Measurements from ENCODE around the gene CFAP58. TPM values are rescaled to one million over a fixed set of nuclear protein-coding genes. Genes with fewer than 3 reads are reported as not detected.

Gene CFAP58
- total RNA-seq, 5 donors from 2014 or later (not counting 1 experiment from before 2014, with no cell fraction given) = not detected

- peak overlapping the region; percentile 95 for H3K27ac ChIP-seq (ENCODE audit: low read length)
- H3K4me1 Mint-ChIP-seq = peaks cover 82 to 89% (median 87%) of the 10 kb centered on the region in 3 donors
- H3K4me1 ChIP-seq (ENCODE audit: control insufficient read depth in 1 of 2, extremely low read depth in 1 of 2, insufficient read depth in 2 of 2, low read length in 2 of 2) = peaks cover 69 to 85% of the 10 kb centered on the region in 2 experiments
- H3K27me3 Mint-ChIP-seq = no peaks in the 10 kb centered on the region
- no peaks in the 10 kb centered on the region for H3K9me3 ChIP-seq
- WGBS (ENCODE audit: insufficient coverage) = 53% methylated on average over 4 of the region's 13 CpGs
- H3K36me3 ChIP-seq (ENCODE audit: control insufficient read depth in 2 of 2, extremely low read depth in 1 of 2, insufficient read depth in 1 of 2, low read length in 1 of 2) = peaks cover 6 to 18% of the 10 kb centered on the region in 2 donors
- DNase-seq (peak in 34 of 35 experiments; percentile 64 to 91 (median 84)), ATAC-seq (replicated peaks in 1 of 4) (peak; percentile 13 to 60 (median 25))
- no peaks in the 10 kb centered on the region for H3K27me3 ChIP-seq (replicated peaks in 1 of 2; ENCODE audit: control insufficient read depth in 2 of 2, extremely low read depth in 1 of 2, insufficient read depth in 2 of 2, low read length in 1 of 2)
- peak overlapping the region; percentile 87 to 89 for H3K27ac Mint-ChIP-seq
- ChIA-PET CTCF (interaction anchor here in 1 of 2 donors (1.0 to 1.1 kb wide), 2 partner anchors 12 to 20 kb away, joined by 3 to 5 read pairs; partner anchors contain the start of gene CFAP58), POLR2A (no interaction called here)
- H3K36me3 Mint-ChIP-seq = peaks cover 14% of the 10 kb centered on the region
- no peaks in the 10 kb centered on the region for H3K9me3 Mint-ChIP-seq
- H3K4me3 Mint-ChIP-seq = peak overlapping the region; percentile 9 to 90 (median 49)
- H3K4me3 ChIP-seq (ENCODE audit: control insufficient read depth in 1 of 2, extremely low read depth in 1 of 2, low read length in 1 of 2) = peak overlapping the region in 1 of 2 donors; percentile 41
Measured at GRCh38 chr10:104333032-104333727, 20.5 kb upstream of the CFAP58 start.

GRCh38 chr10:104333728-104334373 lies 19.8 kb upstream of the CFAP58 start:
- 84% methylated on average over 14 of the region's 15 CpGs for WGBS (ENCODE audit: insufficient coverage)
- peak overlapping the region; percentile 9 to 90 (median 49) for H3K4me3 Mint-ChIP-seq

GRCh38 chr10:104334561-104334960 lies 19.1 kb upstream of the CFAP58 start:
- H3K4me3 Mint-ChIP-seq = peak overlapping the region; percentile 13 to 90 (median 88)
- H3K36me3 Mint-ChIP-seq = peaks cover 14% of the 10 kb centered on the region
- H3K27ac Mint-ChIP-seq = peak overlapping the region; percentile 87 to 89
- 100% methylated on average over 3 of the region's 6 CpGs for WGBS (ENCODE audit: insufficient coverage)
- CTCF ChIA-PET = interaction anchor here (0.6 to 1.1 kb wide), 4 partner anchors 14 to 1756 kb away, joined by 3 to 5 read pairs (median 3); partner anchors contain the start of gene CFAP58 (in 1 of the 2)
- H3K27me3 Mint-ChIP-seq = no peaks in the 10 kb centered on the region
- Histone ChIP-seq H3K27ac (ENCODE audit: low read length) (peak overlapping the region; percentile 95), H3K4me3 (ENCODE audit: control insufficient read depth in 1 of 2, extremely low read depth in 1 of 2, low read length in 1 of 2) (no peak overlapping the region), H3K27me3 (replicated peaks in 1 of 2; ENCODE audit: control insufficient read depth in 2 of 2, extremely low read depth in 1 of 2, insufficient read depth in 2 of 2, low read length in 1 of 2) (no peaks in the 10 kb centered on the region), H3K4me1 (ENCODE audit: control insufficient read depth in 1 of 2, extremely low read depth in 1 of 2, insufficient read depth in 2 of 2, low read length in 2 of 2) (peaks cover 70 to 79% of the 10 kb centered on the region in 2 experiments), H3K36me3 (ENCODE audit: control insufficient read depth in 2 of 2, extremely low read depth in 1 of 2, insufficient read depth in 1 of 2, low read length in 1 of 2) (peaks cover 6 to 18% of the 10 kb centered on the region in 2 donors), H3K9me3 (no peaks in the 10 kb centered on the region)
- H3K4me1 Mint-ChIP-seq = peaks cover 78 to 83% (median 80%) of the 10 kb centered on the region in 3 donors
- POLR2A ChIA-PET = interaction anchor here (0.8 to 1.0 kb wide), 2 partner anchors 12 to 28 kb away, joined by 3 to 5 read pairs; no protein-coding TSS in a partner anchor
- ATAC-seq (replicated peaks in 1 of 4) (no peak), DNase-seq (no peak)
- no peaks in the 10 kb centered on the region for H3K9me3 Mint-ChIP-seq

More at GRCh38 chr10:104333728-104334373, 19.8 kb upstream of the CFAP58 start:
- H3K27me3 ChIP-seq (replicated peaks in 1 of 2; ENCODE audit: control insufficient read depth in 2 of 2, extremely low read depth in 1 of 2, insufficient read depth in 2 of 2, low read length in 1 of 2) = no peaks in the 10 kb centered on the region
- no peaks in the 10 kb centered on the region for H3K27me3 Mint-ChIP-seq
- H3K4me1 ChIP-seq (ENCODE audit: control insufficient read depth in 1 of 2, extremely low read depth in 1 of 2, insufficient read depth in 2 of 2, low read length in 2 of 2) = peaks cover 69 to 79% of the 10 kb centered on the region in 2 experiments
- H3K36me3 ChIP-seq (ENCODE audit: control insufficient read depth in 2 of 2, extremely low read depth in 1 of 2, insufficient read depth in 1 of 2, low read length in 1 of 2) = peaks cover 6 to 18% of the 10 kb centered on the region in 2 donors
- peaks cover 14% of the 10 kb centered on the region for H3K36me3 Mint-ChIP-seq
- peaks cover 78 to 87% (median 83%) of the 10 kb centered on the region in 3 donors for H3K4me1 Mint-ChIP-seq
- no peak for DNase-seq
- no peak for ATAC-seq (replicated peaks in 1 of 4)
- ChIA-PET POLR2A (interaction anchor here in 1 of 2 donors (1.0 kb wide), 1 partner anchor 27 kb away, joined by 3 read pairs; no protein-coding TSS in a partner anchor), CTCF (interaction anchor here in 1 of 2 donors (1.0 to 1.1 kb wide), 2 partner anchors 13 to 20 kb away, joined by 3 to 5 read pairs; partner anchors contain the start of gene CFAP58)
- no peaks in the 10 kb centered on the region for H3K9me3 ChIP-seq
- H3K4me3 ChIP-seq (ENCODE audit: control insufficient read depth in 1 of 2, extremely low read depth in 1 of 2, low read length in 1 of 2) = peak overlapping the region in 1 of 2 donors; percentile 41
- H3K27ac ChIP-seq (ENCODE audit: low read length) = peak overlapping the region; percentile 95
- no peaks in the 10 kb centered on the region for H3K9me3 Mint-ChIP-seq
- H3K27ac Mint-ChIP-seq = peak overlapping the region; percentile 87 to 89

GRCh38 chr10:104334965-104335650 lies 18.5 kb upstream of the CFAP58 start:
- Histone ChIP-seq H3K36me3 (ENCODE audit: control insufficient read depth in 2 of 2, extremely low read depth in 1 of 2, insufficient read depth in 1 of 2, low read length in 1 of 2) (peaks cover 6 to 18% of the 10 kb centered on the region in 2 donors), H3K27ac (ENCODE audit: low read length) (peak overlapping the region; percentile 95), H3K27me3 (replicated peaks in 1 of 2; ENCODE audit: control insufficient read depth in 2 of 2, extremely low read depth in 1 of 2, insufficient read depth in 2 of 2, low read length in 1 of 2) (no peaks in the 10 kb centered on the region), H3K4me3 (ENCODE audit: control insufficient read depth in 1 of 2, extremely low read depth in 1 of 2, low read length in 1 of 2) (peak overlapping the region in 1 of 2 donors; percentile 5), H3K4me1 (ENCODE audit: control insufficient read depth in 1 of 2, extremely low read depth in 1 of 2, insufficient read depth in 2 of 2, low read length in 2 of 2) (peaks cover 66 to 74% of the 10 kb centered on the region in 2 experiments), H3K9me3 (no peaks in the 10 kb centered on the region)
- no peak for ATAC-seq (replicated peaks in 1 of 4)
- peaks cover 76 to 82% (median 76%) of the 10 kb centered on the region in 3 donors for H3K4me1 Mint-ChIP-seq
- no peaks in the 10 kb centered on the region for H3K27me3 Mint-ChIP-seq
- ChIA-PET CTCF (interaction anchor here (0.6 to 4.7 kb wide), 5 partner anchors 29 to 1757 kb away, joined by 3 to 45 read pairs (median 3); no protein-coding TSS in a partner anchor), POLR2A (interaction anchor here (0.8 to 1.0 kb wide), 2 partner anchors 11 to 28 kb away, joined by 3 to 5 read pairs; no protein-coding TSS in a partner anchor)
- DNase-seq = peak in 2 of 35 experiments; percentile 21 to 26
- peaks cover 14% of the 10 kb centered on the region for H3K36me3 Mint-ChIP-seq
- H3K4me3 Mint-ChIP-seq = peak overlapping the region; percentile 59 to 90 (median 88)
- no peaks in the 10 kb centered on the region for H3K9me3 Mint-ChIP-seq
- 67% methylated on average over 12 of the region's 13 CpGs for whole genome bisulfite sequencing (ENCODE audit: insufficient coverage)
- H3K27ac Mint-ChIP-seq = peak overlapping the region; percentile 87 to 89

GRCh38 chr10:104336821-104337467 lies 16.7 kb upstream of the CFAP58 start:
- H3K4me3 Mint-ChIP-seq = peak overlapping the region; percentile 88 to 99 (median 90)
- Histone ChIP-seq H3K4me3 (ENCODE audit: control insufficient read depth in 1 of 2, extremely low read depth in 1 of 2, low read length in 1 of 2) (peak overlapping the region; percentile 93 to 97), H3K36me3 (ENCODE audit: control insufficient read depth in 2 of 2, extremely low read depth in 1 of 2, insufficient read depth in 1 of 2, low read length in 1 of 2) (peaks cover 4 to 9% of the 10 kb centered on the region in 2 donors), H3K9me3 (no peaks in the 10 kb centered on the region), H3K27me3 (replicated peaks in 1 of 2; ENCODE audit: control insufficient read depth in 2 of 2, extremely low read depth in 1 of 2, insufficient read depth in 2 of 2, low read length in 1 of 2) (no peaks in the 10 kb centered on the region), H3K4me1 (ENCODE audit: control insufficient read depth in 1 of 2, extremely low read depth in 1 of 2, insufficient read depth in 2 of 2, low read length in 2 of 2) (peaks cover 49 to 56% of the 10 kb centered on the region in 2 experiments), H3K27ac (ENCODE audit: low read length) (peak overlapping the region; percentile 88)
- WGBS (ENCODE audit: insufficient coverage) = 7% methylated on average over 5 of the region's 12 CpGs
- POLR2A ChIA-PET = interaction anchor here (0.8 to 1.1 kb wide), 4 partner anchors 9 to 15 kb away, joined by 3 to 7 read pairs (median 4); no protein-coding TSS in a partner anchor
- peaks cover 60 to 66% (median 62%) of the 10 kb centered on the region in 3 donors for H3K4me1 Mint-ChIP-seq
- no peak for ATAC-seq (replicated peaks in 1 of 4)
- H3K27me3 Mint-ChIP-seq = no peaks in the 10 kb centered on the region
- CTCF ChIA-PET = interaction anchor here (0.7 to 4.7 kb wide), 10 partner anchors 10 to 62 kb away, joined by 3 to 45 read pairs (median 4); no protein-coding TSS in a partner anchor
- peak in 1 of 35 experiments; percentile 24 for DNase-seq
- H3K27ac Mint-ChIP-seq = peak overlapping the region; percentile 89 to 95
- peaks cover 7% of the 10 kb centered on the region for H3K36me3 Mint-ChIP-seq
- no peaks in the 10 kb centered on the region for H3K9me3 Mint-ChIP-seq

All from T-cell (primary cell).